Breast epithelium (tissue), 3 donors: ENCODE data around the gene MYLIP.

Source experiments
- POLR2A ChIP-seq: fragments of 450-650 bp; IDR thresholded peaks from one replicate; pipeline ENCODE4 v1.6.1; 2016; ENCODE audit warnings: antibody characterized with exemption, mild to moderate bottlenecking, moderate library complexity
- POLR2AphosphoS5 ChIP-seq, 3 donors: sonication (generic); formaldehyde crosslinking; IDR thresholded peaks; one replicate each; pipeline ENCODE4 v1.6.1; 2017; ENCODE audit warnings: antibody characterized with exemption in 3 of 3
- TF ChIP-seq, protein P1 (sequence below), 3 donors: fragments of 450-650 bp; IDR thresholded peaks; one replicate each; pipeline ENCODE4 v1.5.1; 2016 to 2017; ENCODE audit warnings: antibody characterized with exemption in 3 of 3, mild to moderate bottlenecking in 3 of 3, moderate library complexity in 3 of 3

DNA sequence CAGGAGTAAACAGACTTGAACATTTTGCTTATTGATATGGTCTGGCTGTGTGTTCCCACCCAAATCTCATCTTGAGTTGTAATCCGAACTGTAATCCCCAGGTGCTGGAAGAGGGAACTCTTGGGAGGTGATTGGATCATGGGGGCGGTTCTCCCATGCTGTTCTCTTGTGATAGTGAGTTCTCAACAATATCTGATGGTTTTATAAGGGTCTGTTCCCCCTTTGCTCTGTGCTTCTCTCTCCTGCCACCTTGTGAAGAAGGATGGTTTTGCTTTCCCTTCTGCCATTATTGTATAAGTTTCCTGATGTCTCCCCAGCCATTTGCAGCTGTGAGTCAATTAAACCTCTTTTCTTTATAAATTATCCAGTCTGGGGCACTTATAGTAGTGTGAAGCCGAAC, 40.0 kb downstream of the MYLIP start:
- TF ChIP-seq, protein P1, sequence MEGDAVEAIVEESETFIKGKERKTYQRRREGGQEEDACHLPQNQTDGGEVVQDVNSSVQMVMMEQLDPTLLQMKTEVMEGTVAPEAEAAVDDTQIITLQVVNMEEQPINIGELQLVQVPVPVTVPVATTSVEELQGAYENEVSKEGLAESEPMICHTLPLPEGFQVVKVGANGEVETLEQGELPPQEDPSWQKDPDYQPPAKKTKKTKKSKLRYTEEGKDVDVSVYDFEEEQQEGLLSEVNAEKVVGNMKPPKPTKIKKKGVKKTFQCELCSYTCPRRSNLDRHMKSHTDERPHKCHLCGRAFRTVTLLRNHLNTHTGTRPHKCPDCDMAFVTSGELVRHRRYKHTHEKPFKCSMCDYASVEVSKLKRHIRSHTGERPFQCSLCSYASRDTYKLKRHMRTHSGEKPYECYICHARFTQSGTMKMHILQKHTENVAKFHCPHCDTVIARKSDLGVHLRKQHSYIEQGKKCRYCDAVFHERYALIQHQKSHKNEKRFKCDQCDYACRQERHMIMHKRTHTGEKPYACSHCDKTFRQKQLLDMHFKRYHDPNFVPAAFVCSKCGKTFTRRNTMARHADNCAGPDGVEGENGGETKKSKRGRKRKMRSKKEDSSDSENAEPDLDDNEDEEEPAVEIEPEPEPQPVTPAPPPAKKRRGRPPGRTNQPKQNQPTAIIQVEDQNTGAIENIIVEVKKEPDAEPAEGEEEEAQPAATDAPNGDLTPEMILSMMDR (IDR thresholded peaks at IDR 0.05): no peak
- TF ChIP-seq POLR2A: no peak
- TF ChIP-seq POLR2AphosphoS5 (IDR thresholded peaks at IDR 0.05): no peak
